ENCODE data around the gene ASB16.
A peak's percentile ranks its signal among the peaks of the same experiment; 100 is the strongest.

Gene ASB16

DNA sequence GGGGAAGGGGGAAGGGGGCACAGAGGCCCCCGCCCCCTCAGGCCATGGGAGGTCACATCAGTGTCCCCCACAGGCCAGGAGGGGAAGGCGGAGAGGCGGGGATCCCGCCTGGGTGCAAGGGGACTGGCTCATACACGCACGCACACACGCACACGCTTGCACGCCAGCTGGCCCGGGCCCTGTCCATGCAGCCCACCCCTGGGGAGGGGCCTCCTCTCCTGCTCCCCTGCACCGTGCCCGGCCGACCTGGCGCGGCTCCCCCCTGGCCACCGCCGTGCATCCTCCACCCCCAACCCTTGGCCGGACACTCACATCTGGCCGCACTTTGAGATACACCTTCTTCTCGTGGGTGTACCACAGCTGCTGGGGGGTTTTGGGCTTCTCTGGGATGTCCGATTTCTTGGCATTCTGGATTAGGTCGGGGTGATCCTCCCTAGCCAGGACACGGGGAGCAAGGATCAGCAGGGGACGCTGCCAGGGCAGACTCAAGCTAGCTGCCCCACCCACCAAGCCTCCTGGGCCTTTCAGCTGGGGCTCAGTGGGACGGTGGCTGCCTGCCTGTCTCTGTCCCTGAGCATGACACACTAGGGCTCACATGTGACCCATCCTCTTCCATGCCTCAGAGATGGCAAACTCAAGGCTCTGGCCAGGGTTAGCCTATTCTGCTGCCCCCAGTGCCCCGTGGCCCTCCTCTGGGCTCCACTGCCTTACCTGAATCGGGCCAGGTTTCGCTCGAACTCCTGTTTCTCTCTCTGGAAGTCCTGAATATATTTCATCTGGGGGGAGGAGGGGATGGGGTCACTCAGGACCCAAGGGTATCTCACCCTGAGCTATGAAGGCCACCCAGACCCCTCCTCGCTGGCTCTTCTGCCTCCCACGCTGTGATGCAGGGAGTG, 42.3 kb downstream of the ASB16 start:
- no peak for DNase-seq (ENCODE audit: low read depth)
- TF ChIP-seq, protein P1, sequence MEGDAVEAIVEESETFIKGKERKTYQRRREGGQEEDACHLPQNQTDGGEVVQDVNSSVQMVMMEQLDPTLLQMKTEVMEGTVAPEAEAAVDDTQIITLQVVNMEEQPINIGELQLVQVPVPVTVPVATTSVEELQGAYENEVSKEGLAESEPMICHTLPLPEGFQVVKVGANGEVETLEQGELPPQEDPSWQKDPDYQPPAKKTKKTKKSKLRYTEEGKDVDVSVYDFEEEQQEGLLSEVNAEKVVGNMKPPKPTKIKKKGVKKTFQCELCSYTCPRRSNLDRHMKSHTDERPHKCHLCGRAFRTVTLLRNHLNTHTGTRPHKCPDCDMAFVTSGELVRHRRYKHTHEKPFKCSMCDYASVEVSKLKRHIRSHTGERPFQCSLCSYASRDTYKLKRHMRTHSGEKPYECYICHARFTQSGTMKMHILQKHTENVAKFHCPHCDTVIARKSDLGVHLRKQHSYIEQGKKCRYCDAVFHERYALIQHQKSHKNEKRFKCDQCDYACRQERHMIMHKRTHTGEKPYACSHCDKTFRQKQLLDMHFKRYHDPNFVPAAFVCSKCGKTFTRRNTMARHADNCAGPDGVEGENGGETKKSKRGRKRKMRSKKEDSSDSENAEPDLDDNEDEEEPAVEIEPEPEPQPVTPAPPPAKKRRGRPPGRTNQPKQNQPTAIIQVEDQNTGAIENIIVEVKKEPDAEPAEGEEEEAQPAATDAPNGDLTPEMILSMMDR (IDR thresholded peaks at IDR 0.05; ENCODE audit: low read depth, low read length, missing control alignments), result no peak
- no peak overlapping the region for H3K4me3 ChIP-seq (ENCODE audit: low read depth, low read length)

DNA sequence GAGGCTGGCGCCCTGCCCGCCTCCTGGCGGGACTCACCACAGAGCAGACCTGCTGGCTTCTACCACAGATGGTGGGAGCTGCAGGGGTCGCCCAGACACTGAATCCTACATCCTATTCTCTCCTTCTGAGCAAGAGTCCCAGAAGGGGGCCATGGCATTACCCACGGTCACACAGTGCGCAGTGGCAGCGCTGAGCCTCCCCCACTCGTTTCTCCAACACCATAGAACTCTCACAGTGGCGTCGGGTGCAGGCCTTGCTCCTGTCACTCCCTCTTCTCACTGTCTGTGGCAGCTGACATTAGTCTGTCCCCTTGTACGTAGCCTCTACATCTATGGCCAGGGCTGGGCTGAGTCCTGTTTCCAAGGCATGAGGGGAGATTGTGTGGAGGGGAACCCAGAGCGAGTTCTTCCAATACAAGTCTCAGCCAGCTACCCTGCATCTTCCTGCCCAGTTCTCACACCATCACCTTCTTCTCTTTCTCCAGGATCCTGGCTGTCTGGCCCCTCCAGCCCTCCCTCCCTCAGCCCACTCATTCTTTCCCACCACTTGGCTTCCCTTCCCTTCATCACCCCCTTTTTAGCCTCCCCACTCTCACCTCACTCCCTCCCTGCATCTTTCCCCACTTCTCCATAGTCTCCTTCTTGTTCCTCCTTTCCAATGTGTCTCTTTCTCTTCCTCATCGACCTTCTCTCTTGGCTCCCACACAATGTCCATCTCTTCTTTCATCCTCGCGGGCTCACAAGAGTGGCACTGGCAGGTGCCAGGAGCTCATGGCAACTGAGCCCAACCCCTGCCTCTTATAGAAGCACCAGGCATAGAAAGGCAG, 43.1 kb downstream of the ASB16 start:
- no peak overlapping the region for H3K4me3 ChIP-seq (ENCODE audit: low read depth, low read length)
- no peak for DNase-seq (ENCODE audit: low read depth)
- TF ChIP-seq, protein P1 (IDR thresholded peaks at IDR 0.05; ENCODE audit: low read depth, low read length, missing control alignments), result no peak

DNA sequence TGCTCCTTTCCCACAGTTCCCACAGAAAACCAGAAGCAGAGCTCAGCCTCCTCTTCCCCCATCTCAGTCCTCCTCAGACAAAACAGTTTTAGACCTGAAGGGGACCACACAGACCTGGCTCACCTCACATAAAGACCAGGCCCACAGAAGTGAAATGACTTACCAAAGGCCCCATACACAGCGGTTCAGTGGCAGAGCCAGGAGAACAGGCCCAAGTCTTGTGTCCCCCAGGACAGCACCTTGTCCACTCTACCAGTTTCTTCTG, 43.7 kb downstream of the ASB16 start:
- TF ChIP-seq, protein P1 (IDR thresholded peaks at IDR 0.05; ENCODE audit: low read depth, low read length, missing control alignments), result no peak
- no peak overlapping the region for H3K4me3 ChIP-seq (ENCODE audit: low read depth, low read length)
- no peak for DNase-seq (ENCODE audit: low read depth)

DNA sequence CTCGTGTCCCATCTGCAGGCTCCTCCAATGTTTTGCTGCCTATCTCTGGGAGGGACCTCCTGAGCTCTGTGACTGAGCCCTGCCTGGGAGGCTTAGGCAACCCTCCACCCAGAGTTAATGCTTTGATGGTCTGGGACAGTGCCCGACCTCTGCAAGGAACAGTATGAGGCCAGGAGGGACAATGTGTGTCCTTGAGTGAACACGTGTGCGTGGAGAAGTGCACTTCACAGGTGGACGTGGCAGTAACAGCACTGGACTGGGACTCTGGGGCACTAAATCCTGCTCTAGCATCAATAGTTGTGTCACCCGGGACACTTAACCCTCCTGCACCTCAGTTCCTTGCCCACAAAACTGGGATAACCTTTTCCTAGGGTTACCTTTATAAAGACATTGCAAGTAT, 44.4 kb downstream of the ASB16 start:
- H3K4me3 ChIP-seq (ENCODE audit: low read depth, low read length), result no peak overlapping the region
- DNase-seq (ENCODE audit: low read depth), result no peak
- TF ChIP-seq, protein P1 (IDR thresholded peaks at IDR 0.05; ENCODE audit: low read depth, low read length, missing control alignments), result no peak

DNA sequence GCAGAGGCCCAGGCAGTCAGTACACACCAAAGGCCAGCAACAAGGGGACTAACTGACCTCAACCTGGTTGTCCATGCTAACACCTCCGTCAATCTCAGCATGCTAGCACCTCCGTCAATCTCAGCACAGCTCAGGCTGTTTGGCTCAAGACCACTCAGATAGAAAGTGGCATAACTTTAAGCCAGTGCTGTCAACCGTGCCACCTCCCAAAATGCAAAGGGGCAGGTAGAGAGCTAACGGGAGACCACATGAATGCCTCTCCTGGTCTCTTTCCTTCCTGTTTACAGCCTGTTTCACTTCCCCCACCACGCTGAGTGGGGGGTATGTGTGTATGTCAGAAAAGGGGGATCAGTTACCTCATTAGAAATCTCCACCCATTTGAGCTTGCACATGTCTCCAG, 45.7 kb downstream of the ASB16 start:
- peak overlapping the region; percentile 68 for H3K4me3 ChIP-seq (ENCODE audit: low read depth, low read length)
- TF ChIP-seq, protein P1 (IDR thresholded peaks at IDR 0.05; ENCODE audit: low read depth, low read length, missing control alignments), result no peak
- peak; percentile 67 for DNase-seq (ENCODE audit: low read depth)

DNA sequence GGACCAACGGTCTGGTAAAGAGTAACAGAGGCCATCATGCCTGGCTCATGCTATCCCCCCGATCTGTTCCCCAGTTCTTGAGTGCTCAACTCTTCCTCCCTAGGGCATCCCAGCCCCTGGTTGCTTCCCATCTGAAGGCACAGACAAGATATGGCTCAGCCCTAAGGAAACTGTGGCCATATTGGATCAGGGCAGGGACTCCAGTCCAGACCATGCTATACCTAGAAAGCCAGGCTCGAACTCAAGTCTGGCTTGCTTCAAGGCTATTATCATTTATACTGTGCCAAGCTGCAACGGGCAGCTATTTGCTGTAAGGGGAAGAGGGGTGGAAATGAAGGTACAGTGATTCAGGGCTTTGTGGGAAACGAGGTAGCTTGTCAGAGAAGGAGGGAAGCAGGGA, 46.2 kb downstream of the ASB16 start:
- TF ChIP-seq, protein P1 (IDR thresholded peaks at IDR 0.05; ENCODE audit: low read depth, low read length, missing control alignments), result no peak
- no peak for DNase-seq (ENCODE audit: low read depth)
- peak overlapping the region; percentile 68 for H3K4me3 ChIP-seq (ENCODE audit: low read depth, low read length)

All from GM12864 (cell line).